ENCODE results near the gene DUSP28. TPM values are rescaled to one million over a fixed set of nuclear protein-coding genes. Genes with fewer than 3 reads are reported as not detected.
A peak's percentile ranks its signal among the peaks of the same experiment; 100 is the strongest.

Gene DUSP28
- total and polyA plus RNA-seq, 10 of the 15 experiments (the other 5 are each of a cell fraction or from before 2014, with no cell fraction given): 2.5 to 12.5 (median 6.4) TPM

DNA sequence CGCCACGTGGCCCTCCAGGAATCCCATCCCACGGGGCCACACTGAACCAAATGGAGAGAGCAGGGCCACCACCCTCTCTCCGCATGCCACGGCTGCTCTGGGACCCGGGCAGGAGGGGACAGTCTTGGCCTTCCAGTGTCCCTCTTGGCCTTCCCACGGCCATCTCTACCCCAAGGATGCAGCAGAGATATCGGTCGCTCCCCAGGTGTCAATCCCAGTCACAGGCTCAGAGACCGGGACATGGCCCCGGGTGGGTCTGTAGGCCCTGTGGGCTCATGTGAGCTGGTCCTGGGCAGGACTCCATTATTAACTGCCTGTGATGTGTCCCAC is 41.6 kb downstream of the DUSP28 start:
- POLR2A ChIA-PET: no interaction called here
- ATAC-seq (no peak), FAIRE-seq (no peak), DNase-seq (ENCODE audit: low read depth, low spot score) (no peak)
- intact Hi-C loops (cut with micrococcal nuclease; ENCODE audit: unreplicated experiment) (no loop called here), in situ Hi-C loops (cut with MboI) (no loop called here)
- SMC1A ChIA-PET (ENCODE audit: uncharacterized antibody, unreplicated experiment): no interaction called here
- peak; percentile 25; the same call in 1 of the 2 replicates for TF ChIP-seq POLR2A (IDR thresholded peaks at IDR 0.05; ENCODE audit: low read depth, low read length)
- no peak for TF ChIP-seq RB1 (IDR thresholded peaks at IDR 0.05; ENCODE audit: borderline replicate concordance)
- CTCF ChIA-PET: interaction anchor here (1.2 kb wide), 1 partner anchor 13 kb away, joined by 6 read pairs; no protein-coding TSS in a partner anchor
- RAD21 ChIA-PET (ENCODE audit: unreplicated experiment): no interaction called here
- Histone ChIP-seq H3K9ac (ENCODE audit: control insufficient read depth, insufficient read depth, low read length) (no peak overlapping the region), H4K20me1 (ENCODE audit: control insufficient read depth, insufficient read depth) (no peaks in the 10 kb centered on the region), H3K27ac (ENCODE audit: control insufficient read depth, insufficient read depth) (no peak overlapping the region), H2AFZ (ENCODE audit: control insufficient read depth, low read depth, low read length) (no peak overlapping the region), H3K4me2 (ENCODE audit: control insufficient read depth, insufficient read depth) (no peak overlapping the region), H3K79me2 (ENCODE audit: control insufficient read depth, insufficient read depth, low read length) (no peaks in the 10 kb centered on the region), H3K9me3 (replicated peaks; ENCODE audit: control insufficient read depth, insufficient read depth, low read length) (no peaks in the 10 kb centered on the region), H3K27me3 (replicated peaks in 1 of 2; ENCODE audit: control insufficient read depth in 2 of 2, insufficient read depth in 2 of 2, low read length in 1 of 2) (no peaks in the 10 kb centered on the region), H3K4me1 (ENCODE audit: control insufficient read depth, insufficient read depth, low read length) (no peaks in the 10 kb centered on the region), H3K36me3 (ENCODE audit: control insufficient read depth in 2 of 2, insufficient read depth in 2 of 2, low read length in 1 of 2) (peaks cover 0 to 11% of the 10 kb centered on the region in 2 experiments; a peak in 3 of 4 replicates), H3K4me3 (no peak overlapping the region)
- BruUV-seq (replicated peaks): no TSS peak
- 93% methylated on average over 11 of the region's 11 CpGs for WGBS (ENCODE audit: insufficient coverage, insufficient replicate concordance, low lambda C conversion rate, missing lambda C conversion rate)

DNA sequence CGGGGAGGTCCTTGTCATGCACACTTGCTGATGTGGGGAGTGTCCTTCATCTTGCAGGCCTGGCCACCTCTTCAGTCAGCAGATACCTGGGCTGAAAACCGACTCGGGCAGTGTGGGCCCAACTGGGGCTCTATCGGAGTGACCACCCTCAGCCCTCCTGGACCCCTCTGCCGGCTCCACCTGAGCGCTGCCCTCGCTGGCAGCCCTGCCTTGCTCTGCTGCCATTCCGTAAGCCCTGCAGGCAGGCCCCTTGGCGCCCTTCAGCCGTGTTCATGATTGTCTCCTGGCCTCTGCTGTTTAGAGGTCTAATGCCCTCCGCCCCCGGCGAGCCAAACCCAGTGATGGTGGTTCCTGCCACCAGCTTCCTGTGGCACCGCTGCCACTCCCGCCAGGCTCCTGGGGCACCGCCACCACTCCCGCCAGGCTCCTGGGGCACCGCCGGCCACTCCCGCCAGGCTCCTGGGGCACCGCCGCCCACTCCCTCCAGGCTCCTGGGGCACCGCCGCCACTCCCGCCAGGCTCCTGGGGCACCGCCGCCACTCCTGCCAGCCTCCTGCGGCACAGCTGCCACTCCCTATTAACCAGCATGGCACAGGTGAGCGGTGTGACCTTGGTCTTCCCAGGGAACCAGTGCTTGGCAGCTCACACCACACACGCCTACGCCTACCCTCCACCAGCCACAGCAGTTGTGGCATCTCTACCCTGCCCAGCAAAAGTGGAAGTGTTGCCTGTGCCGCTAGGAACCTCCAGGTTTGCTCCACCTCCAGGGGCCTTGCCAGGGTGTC is 42.3 kb downstream of the DUSP28 start:
- Histone ChIP-seq H3K4me1 (ENCODE audit: control insufficient read depth, insufficient read depth, low read length) (no peaks in the 10 kb centered on the region), H3K9ac (ENCODE audit: control insufficient read depth, insufficient read depth, low read length) (no peak overlapping the region), H3K27me3 (replicated peaks in 1 of 2; ENCODE audit: control insufficient read depth in 2 of 2, insufficient read depth in 2 of 2, low read length in 1 of 2) (no peaks in the 10 kb centered on the region), H4K20me1 (ENCODE audit: control insufficient read depth, insufficient read depth) (no peaks in the 10 kb centered on the region), H3K4me3 (no peak overlapping the region), H3K4me2 (ENCODE audit: control insufficient read depth, insufficient read depth) (no peak overlapping the region), H3K27ac (ENCODE audit: control insufficient read depth, insufficient read depth) (no peak overlapping the region), H3K79me2 (ENCODE audit: control insufficient read depth, insufficient read depth, low read length) (no peaks in the 10 kb centered on the region), H3K9me3 (replicated peaks; ENCODE audit: control insufficient read depth, insufficient read depth, low read length) (no peaks in the 10 kb centered on the region), H3K36me3 (ENCODE audit: control insufficient read depth in 2 of 2, insufficient read depth in 2 of 2, low read length in 1 of 2) (peaks cover 0 to 11% of the 10 kb centered on the region in 2 experiments; a peak in 3 of 4 replicates), H2AFZ (ENCODE audit: control insufficient read depth, low read depth, low read length) (no peak overlapping the region)
- SMC1A ChIA-PET (ENCODE audit: uncharacterized antibody, unreplicated experiment): no interaction called here
- POLR2A ChIA-PET: no interaction called here
- no TSS peak for BruUV-seq (replicated peaks)
- intact Hi-C loops (cut with micrococcal nuclease; ENCODE audit: unreplicated experiment) (no loop called here), in situ Hi-C loops (cut with MboI) (no loop called here)
- RAD21 ChIA-PET (ENCODE audit: unreplicated experiment): no interaction called here
- DNase-seq (ENCODE audit: low read depth, low spot score) (no peak), ATAC-seq (no peak), FAIRE-seq (no peak)
- TF ChIP-seq ZNF207 (IDR thresholded peaks at IDR 0.05; ENCODE audit: borderline replicate concordance): no peak
- TF ChIP-seq POLR2A (IDR thresholded peaks at IDR 0.05; ENCODE audit: low read depth, low read length): peak; percentile 46
- 89% methylated on average over 30 of the region's 32 CpGs for WGBS (ENCODE audit: insufficient coverage, insufficient replicate concordance, low lambda C conversion rate, missing lambda C conversion rate)
- CTCF ChIA-PET: interaction anchor here (1.0 to 1.2 kb wide), 2 partner anchors 14 to 151 kb away, joined by 3 to 6 read pairs; no protein-coding TSS in a partner anchor
